Stimulated activated CD8-positive, alpha-beta memory T cell treated with anti-CD3 and anti-CD28 coated beads, Interleukin-15, amount 100 ng/mL, for 1 hour (primary cell): Measurements from ENCODE around the gene CPM.

ENCODE experiments used
- DNase-seq: peaks from one replicate; pipeline ENCODE4 v3.0.0-alpha.2; 2020; ENCODE audit warnings: low read depth

The CPM gene

DNA sequence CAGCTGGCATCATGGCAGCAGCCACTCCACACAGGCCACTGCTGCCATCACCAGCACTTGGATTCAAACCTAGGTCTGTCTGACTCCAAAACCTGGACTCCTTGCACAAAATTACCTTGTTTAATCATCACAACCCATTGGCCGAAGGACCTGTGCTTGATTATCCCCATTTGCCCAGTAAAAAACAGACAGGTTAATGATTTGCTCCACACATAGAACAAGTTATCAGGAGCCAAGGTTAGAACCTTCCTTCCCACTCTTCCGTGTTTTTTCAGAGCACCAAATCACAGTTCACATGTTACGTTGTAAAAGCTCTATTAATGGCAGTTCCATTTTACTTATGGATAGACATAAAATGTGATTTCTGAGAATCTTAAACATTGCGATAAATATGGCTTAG is 23.5 kb upstream of the CPM start:
- no peak for DNase-seq

GRCh38 chr12:68954811-68955210 is 21.8 kb upstream of the CPM start:
- DNase-seq: no peak

DNA sequence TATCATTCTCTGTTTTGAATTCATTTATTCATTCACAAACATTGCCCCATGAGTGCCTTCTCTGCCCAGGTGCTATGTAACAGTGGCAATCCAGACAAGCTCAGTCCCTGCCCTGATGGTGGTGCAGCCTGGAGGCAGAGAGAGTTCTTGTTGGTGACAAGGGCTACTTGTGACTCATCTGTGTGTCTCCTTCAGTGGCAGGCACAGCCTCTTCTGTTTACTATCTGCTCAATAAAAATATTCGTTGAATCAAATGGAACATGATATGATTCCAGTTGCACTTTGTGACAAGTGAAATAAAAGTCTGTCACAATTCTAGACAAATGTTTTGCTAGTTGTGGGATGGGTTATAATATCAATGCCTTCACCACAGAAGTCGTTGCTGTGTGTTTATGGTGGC is 20.6 kb upstream of the CPM start:
- no peak for DNase-seq

GRCh38 chr12:68951652-68952051 is 18.7 kb upstream of the CPM start:
- no peak for DNase-seq

GRCh38 chr12:68950511-68950910 is 17.5 kb upstream of the CPM start:
- no peak for DNase-seq

GRCh38 chr12:68945255-68945654 is 12.3 kb upstream of the CPM start:
- DNase-seq: no peak

DNA sequence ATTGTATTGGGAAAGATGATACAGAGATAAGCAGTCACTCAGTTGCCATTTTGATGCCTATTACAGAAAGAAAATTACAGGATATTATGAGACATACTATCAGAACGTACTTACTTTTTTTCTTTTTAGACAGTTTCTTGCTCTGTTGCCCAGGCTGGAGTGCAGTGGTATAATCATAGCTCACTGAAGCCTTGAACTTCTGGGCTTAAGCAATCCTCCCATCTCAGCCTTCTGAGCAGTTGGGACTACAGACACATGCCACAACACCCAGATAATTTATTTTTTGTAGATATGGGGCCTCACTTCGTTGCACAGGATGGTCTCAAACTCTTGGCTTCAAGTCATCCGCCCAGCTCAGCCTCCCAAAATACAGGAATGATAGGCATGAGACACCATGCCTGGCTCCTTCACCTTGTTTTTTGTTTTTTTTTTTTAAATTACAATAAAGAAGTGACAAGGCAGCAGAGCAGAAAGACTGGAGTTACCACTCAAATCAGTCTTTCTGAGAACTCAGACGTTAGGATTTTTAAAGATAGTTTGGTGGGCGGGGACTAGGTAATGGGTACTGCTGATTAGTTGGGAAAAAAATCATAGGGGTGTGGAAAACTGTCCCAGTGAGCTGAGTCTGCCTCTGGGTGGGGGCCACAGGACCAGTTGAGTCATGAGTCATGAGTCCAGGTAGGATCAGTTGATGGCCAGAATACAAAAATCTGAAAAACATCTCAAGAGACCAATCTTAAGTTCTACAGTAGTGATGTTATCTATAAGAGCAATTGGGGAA is 11.5 kb upstream of the CPM start:
- no peak for DNase-seq

DNA sequence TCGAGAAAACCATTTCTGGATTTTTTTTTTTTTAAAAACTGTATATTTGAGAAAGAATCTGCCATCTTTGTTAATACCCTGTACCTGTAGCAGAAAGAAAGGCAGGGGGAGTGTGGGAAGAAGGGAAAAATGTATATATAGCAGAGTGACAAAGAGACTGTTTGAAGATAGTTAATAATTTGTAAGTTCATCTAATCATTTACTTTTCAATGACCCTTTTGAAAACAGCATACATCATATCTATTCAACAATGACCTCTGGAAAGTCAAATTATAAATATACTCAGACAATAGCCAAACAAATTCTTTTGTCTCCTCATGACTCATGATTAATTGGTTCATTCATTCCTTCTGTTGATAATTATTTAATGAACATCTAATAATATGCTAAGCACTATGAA is 10.9 kb upstream of the CPM start:
- DNase-seq: no peak

GRCh38 chr12:68940731-68941130 is 7.8 kb upstream of the CPM start:
- DNase-seq: no peak

DNA sequence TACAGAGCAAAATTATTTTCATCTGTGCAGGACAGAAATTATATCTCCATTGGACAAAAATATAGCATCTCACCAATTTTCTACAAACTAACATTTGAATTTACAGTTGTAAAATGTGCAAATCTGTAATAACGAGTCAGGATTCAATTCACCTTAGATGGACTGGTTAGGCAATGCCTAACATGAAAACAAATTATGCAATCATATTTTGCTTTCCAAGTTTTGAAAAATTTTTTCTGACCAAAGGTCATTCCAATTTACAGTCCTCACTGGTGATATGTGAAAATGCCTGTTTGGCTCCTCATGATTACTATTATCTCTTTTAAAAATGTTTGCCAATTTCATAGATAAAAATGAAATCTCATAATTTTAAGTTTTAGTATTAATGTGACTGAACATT is 6.5 kb upstream of the CPM start:
- DNase-seq: no peak

DNA sequence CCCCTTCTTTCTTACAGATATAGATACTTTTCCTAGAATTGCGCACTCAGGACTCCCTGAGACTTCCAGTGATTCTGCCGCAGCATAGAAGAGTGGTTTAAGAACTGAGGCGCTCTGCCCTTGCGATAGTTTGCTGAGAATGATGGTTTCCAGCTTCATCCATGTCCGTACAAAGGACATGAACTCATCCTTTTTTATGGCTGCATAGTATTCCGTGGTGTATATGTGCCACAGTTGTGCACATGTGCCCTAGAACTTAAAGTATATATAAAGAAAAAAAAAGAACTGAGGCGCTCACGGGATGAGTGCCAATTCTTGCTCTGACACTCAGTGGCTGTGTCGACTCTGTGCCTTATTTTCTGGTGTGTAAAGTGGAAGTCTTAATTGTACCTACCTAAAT is 1.4 kb upstream of the CPM start:
- no peak for DNase-seq

- no peak for DNase-seq
These were observed 627 bp downstream of the CPM start for GRCh38 chr12:68932128-68932960.

DNA sequence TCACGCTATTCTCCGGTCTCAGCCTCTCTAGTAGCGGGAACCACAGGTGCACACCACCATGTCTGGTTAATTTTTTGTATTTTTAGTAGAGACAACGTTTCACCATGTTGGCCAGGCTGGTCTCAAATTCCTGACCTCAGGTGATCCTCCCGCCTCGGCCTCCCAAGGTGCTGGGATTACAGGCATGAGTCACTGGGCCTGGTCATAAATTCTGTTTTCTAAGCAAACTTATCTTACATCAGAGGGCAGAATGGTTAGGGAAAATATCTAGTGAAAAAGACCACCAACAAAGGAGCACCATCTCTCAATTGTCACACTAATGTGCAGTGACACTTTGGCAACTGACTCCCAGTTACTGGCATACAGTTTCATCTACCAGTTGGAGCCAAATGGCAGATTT is 2.8 kb downstream of the CPM start:
- DNase-seq: no peak

- no peak for DNase-seq
These were observed 8.4 kb downstream of the CPM start for GRCh38 chr12:68924546-68924945.

- DNase-seq: no peak
These were observed 13.3 kb downstream of the CPM start for GRCh38 chr12:68919581-68920239.

GRCh38 chr12:68918960-68919359 is 14.0 kb downstream of the CPM start:
- no peak for DNase-seq

DNA sequence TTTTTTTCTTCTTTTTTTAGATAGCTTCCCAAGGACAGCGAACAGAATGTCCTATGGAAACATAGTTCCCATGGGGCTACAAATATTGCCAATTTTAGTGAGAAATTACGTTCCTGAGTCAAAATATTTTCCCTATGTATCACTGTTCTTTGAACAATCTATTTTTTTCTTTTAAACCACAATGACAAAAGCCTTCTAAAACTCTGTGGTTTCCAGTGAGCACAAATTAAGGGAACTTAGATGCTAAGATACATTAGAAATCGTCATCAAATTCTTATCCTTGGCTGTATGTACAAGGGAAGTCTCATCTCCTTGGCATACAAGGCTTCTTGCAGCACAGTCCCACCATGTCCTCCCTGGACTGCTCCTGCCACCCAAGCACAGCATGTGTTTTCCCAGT is 17.9 kb downstream of the CPM start:
- no peak for DNase-seq

DNA sequence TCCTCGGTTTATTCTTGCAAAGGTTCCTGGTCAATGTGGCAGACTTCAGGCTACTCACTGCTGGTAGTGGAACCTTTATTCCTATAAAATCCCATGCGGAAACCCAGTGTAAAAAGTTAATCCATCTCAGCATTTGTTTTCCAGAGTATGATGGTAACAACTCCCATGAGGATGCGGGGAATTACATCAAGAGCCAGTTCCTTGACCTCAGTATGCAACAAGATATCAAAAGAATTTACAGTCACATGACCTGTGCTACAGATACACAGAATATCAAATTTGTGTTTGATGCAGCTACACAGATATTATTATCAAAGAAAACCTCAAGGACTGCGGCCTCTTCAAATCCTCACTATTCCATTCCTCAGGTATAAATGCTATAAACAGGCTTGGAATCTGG is 19.3 kb downstream of the CPM start:
- DNase-seq: no peak

DNA sequence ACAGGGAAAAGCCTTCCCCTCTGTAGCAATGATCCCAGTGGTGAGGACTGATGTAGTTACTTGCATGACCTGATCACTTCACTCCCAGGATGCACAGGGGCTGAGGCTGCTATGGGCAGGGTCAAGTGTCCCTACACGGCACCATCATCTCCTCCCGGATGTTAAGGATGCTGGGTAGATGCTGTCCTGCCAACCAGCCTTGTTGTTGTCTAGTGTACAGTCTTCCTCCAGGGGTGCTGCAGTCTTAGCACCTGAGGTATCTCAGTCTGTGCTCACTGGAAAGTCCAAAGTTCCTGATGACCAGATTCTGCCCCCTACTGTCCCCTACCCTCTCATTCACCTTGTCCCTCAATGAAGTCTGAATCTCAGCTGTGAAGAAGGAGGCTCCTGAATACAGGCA is 20.1 kb downstream of the CPM start:
- no peak for DNase-seq

GRCh38 chr12:68911197-68911718 is 21.7 kb downstream of the CPM start:
- DNase-seq: no peak

DNA sequence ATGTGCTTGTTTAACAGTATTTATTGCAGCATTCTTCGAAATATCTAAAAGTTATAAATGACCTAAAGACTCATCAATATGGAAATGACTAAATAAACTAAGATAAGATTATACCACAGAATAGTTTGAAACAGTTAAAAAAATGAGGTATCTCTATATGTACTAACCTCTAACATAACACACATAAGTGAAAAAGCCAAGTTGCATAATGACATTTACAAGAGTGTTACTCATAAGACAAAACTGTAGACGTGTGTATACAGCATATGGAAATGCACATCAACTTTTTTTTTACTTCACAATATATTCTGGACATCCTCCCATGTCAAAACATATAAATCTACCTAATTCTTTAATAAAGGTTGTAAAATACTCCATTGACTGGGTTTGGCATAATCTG is 22.8 kb downstream of the CPM start:
- no peak for DNase-seq

GRCh38 chr12:68908076-68908475 is 24.9 kb downstream of the CPM start:
- DNase-seq: no peak

GRCh38 chr12:68905733-68906132 is 27.2 kb downstream of the CPM start:
- DNase-seq: no peak
